ENCODE data around the gene ADGRV1.
"Not testable (repeated sequence)": the region's sequence is repeated elsewhere in the genome, so short reads cannot be mapped to it uniquely, and the experiment has no call there.

ADGRV1 gene

GRCh38 chr5:90830058-90830457, 271.5 kb downstream of the ADGRV1 start:
- no peak for TF ChIP-seq CTCF (IDR thresholded peaks at IDR 0.05; ENCODE audit: low read depth, low read length, missing control alignments)
- no peak for DNase-seq (ENCODE audit: low read depth)
- H3K4me3 ChIP-seq (ENCODE audit: low read depth, low read length) = no peak overlapping the region

GRCh38 chr5:90833753-90834152, 275.2 kb downstream of the ADGRV1 start:
- no peak overlapping the region for H3K4me3 ChIP-seq (ENCODE audit: low read depth, low read length)
- TF ChIP-seq CTCF (IDR thresholded peaks at IDR 0.05; ENCODE audit: low read depth, low read length, missing control alignments) = no peak
- DNase-seq (ENCODE audit: low read depth) = no peak

GRCh38 chr5:90834711-90835110, 276.1 kb downstream of the ADGRV1 start:
- H3K4me3 ChIP-seq (ENCODE audit: low read depth, low read length) = no peak overlapping the region
- TF ChIP-seq CTCF (IDR thresholded peaks at IDR 0.05; ENCODE audit: low read depth, low read length, missing control alignments) = no peak
- DNase-seq (ENCODE audit: low read depth) = no peak

GRCh38 chr5:90843443-90843842, 284.8 kb downstream of the ADGRV1 start:
- TF ChIP-seq CTCF (IDR thresholded peaks at IDR 0.05; ENCODE audit: low read depth, low read length, missing control alignments) = no peak
- H3K4me3 ChIP-seq (ENCODE audit: low read depth, low read length) = no peak overlapping the region
- DNase-seq (ENCODE audit: low read depth) = no peak

- TF ChIP-seq CTCF (IDR thresholded peaks at IDR 0.05; ENCODE audit: low read depth, low read length, missing control alignments) = no peak
- no peak overlapping the region for H3K4me3 ChIP-seq (ENCODE audit: low read depth, low read length)
- DNase-seq (ENCODE audit: low read depth) = no peak
These were observed 286.3 kb downstream of the ADGRV1 start for GRCh38 chr5:90844931-90845330.

GRCh38 chr5:90845723-90846554, 287.3 kb downstream of the ADGRV1 start:
- no peak for TF ChIP-seq CTCF (IDR thresholded peaks at IDR 0.05; ENCODE audit: low read depth, low read length, missing control alignments)
- DNase-seq (ENCODE audit: low read depth) = no peak
- no peak overlapping the region for H3K4me3 ChIP-seq (ENCODE audit: low read depth, low read length)

- not testable (repeated sequence) for DNase-seq (ENCODE audit: low read depth); H3K4me3 ChIP-seq (ENCODE audit: low read depth, low read length)
These were observed 289.0 kb downstream of the ADGRV1 start for GRCh38 chr5:90847606-90848005.

Data from GM12864 (cell line).